PC-9 (cell line): ENCODE data around the gene NADK. TPM values are rescaled to one million over a fixed set of nuclear protein-coding genes. Genes with fewer than 3 reads are reported as not detected.

Source experiments
- BruUV-seq: library from RNA; stranded (reverse); fragments of 400-500 nt; replicated peaks from 2 replicates; lab custom pipeline; 2021; lab: Mats Ljungman, UMichigan
- CTCF ChIA-PET: fragments of 300-600 bp; sonication (Branson Sonifier 250); formaldehyde crosslinking; loops from one replicate; lab custom pipeline; 2022; ENCODE audit warnings: antibody characterized with exemption; lab: Charles Lee
- POLR2A ChIA-PET: fragments of 300-600 bp; sonication (Branson Sonifier 250); formaldehyde crosslinking; loops from one replicate; lab custom pipeline; 2022; ENCODE audit warnings: antibody characterized with exemption; ENCODE audit not compliant: unreplicated experiment; lab: Charles Lee
- DNase-seq, 2 experiments: peaks; one replicate each; pipeline versions ENCODE4 v3.0.0 to v3.0.0-alpha.2; 2015 to 2022; ENCODE audit warnings: mixed read lengths in 1 of 2
- H2AFZ ChIP-seq: fragments of 200-600 bp; sonication (generic); 2 replicates; pipeline ENCODE4 v1.8.1; 2017; ENCODE audit warnings: antibody characterized with exemption
- H3F3A ChIP-seq: fragments of 200-600 bp; sonication (generic); 2 replicates; pipeline ENCODE4 v1.8.1; 2017; ENCODE audit warnings: antibody characterized with exemption, mild to moderate bottlenecking, low read depth; ENCODE audit not compliant: insufficient read depth
- H3K27ac ChIP-seq: fragments of 200-600 bp; sonication (generic); 2 replicates; pipeline ENCODE4 v1.6.1; 2016; ENCODE audit warnings: mixed run types
- H3K27me3 ChIP-seq: fragments of 200-600 bp; sonication (generic); 2 replicates; pipeline ENCODE4 v1.6.1; 2016; ENCODE audit warnings: low read depth, mixed run types; ENCODE audit not compliant: insufficient read depth
- H3K36me3 ChIP-seq: fragments of 200-600 bp; sonication (generic); 2 replicates; pipeline ENCODE4 v1.6.1; 2016; ENCODE audit warnings: low read depth, mixed run types
- H3K4me1 ChIP-seq: fragments of 200-600 bp; sonication (generic); replicated peaks from 2 replicates; pipeline ENCODE4 v1.6.1; 2016; ENCODE audit warnings: mixed run types; ENCODE audit not compliant: insufficient read depth
- H3K4me2 ChIP-seq: fragments of 200-600 bp; sonication (generic); 2 replicates; pipeline ENCODE4 v1.6.1; 2017; ENCODE audit warnings: mixed run types
- H3K4me3 ChIP-seq: fragments of 200-600 bp; sonication (generic); 2 replicates; pipeline ENCODE4 v1.6.1; 2016; ENCODE audit warnings: mixed run types
- H3K79me2 ChIP-seq: fragments of 200-600 bp; sonication (generic); 2 replicates; pipeline ENCODE4 v1.6.1; 2017; ENCODE audit warnings: low read depth, mixed run types
- H3K9me2 ChIP-seq: fragments of 200-600 bp; sonication (generic); 2 replicates; pipeline ENCODE4 v1.8.1; 2017; ENCODE audit warnings: mild to moderate bottlenecking; ENCODE audit not compliant: insufficient read depth
- H3K9me3 ChIP-seq: fragments of 200-600 bp; sonication (generic); 2 replicates; pipeline ENCODE4 v1.8.1; 2016; ENCODE audit warnings: low read depth; ENCODE audit not compliant: insufficient read depth
- H4K20me1 ChIP-seq: fragments of 200-600 bp; sonication (generic); 2 replicates; pipeline ENCODE4 v1.8.1; 2017; ENCODE audit not compliant: insufficient read depth
- CTCF ChIP-seq: fragments of 200-600 bp; sonication (generic); conservative IDR thresholded peaks from 2 replicates; pipeline ENCODE4 v1.6.1; 2017; ENCODE audit warnings: mixed run types, antibody characterized with exemption, mild to moderate bottlenecking, moderate library complexity
- EZH2 ChIP-seq: fragments of 200-600 bp; sonication (generic); IDR thresholded peaks from 2 replicates; pipeline ENCODE4 v1.8.0; 2017; ENCODE audit warnings: antibody characterized with exemption, low read depth
- intact Hi-C: fragments of 100-400 bp; cut with micrococcal nuclease; formaldehyde crosslinking; loops from one replicate; pipeline ENCODE4 v1.10.0; 2022; ENCODE audit not compliant: unreplicated experiment
- total RNA-seq: library from RNA; stranded (reverse); gene quantifications from 2 replicates; pipeline ENCODE4 v1.2.3, GENCODE V29; 2021

NADK gene
- total RNA-seq, 1 experiment from 2014 or later: 105 TPM

- H3K79me2 ChIP-seq: no peaks in the 10 kb centered on the region
- no peaks in the 10 kb centered on the region for H3K27me3 ChIP-seq
- no peak overlapping the region for H3K4me2 ChIP-seq
- H2AFZ ChIP-seq: no peak overlapping the region
- POLR2A ChIA-PET: no interaction called here
- H3K9me3 ChIP-seq: no peaks in the 10 kb centered on the region
- TF ChIP-seq CTCF (no peak), EZH2 (no peak)
- H3K9me2 ChIP-seq: no peaks in the 10 kb centered on the region
- CTCF ChIA-PET: interaction anchor here (0.6 kb wide), 1 partner anchor 55 kb away, joined by 5 read pairs; no protein-coding TSS in a partner anchor
- peaks cover 31% of the 10 kb centered on the region for H3K4me1 ChIP-seq
- no peak overlapping the region for H3K4me3 ChIP-seq
- no peak for DNase-seq
- peaks cover 4% of the 10 kb centered on the region; the same call in 1 of the 2 replicates for H4K20me1 ChIP-seq
- no peak overlapping the region for H3K27ac ChIP-seq
- H3F3A ChIP-seq: peaks cover 65% of the 10 kb centered on the region
- H3K36me3 ChIP-seq: peaks cover 13% of the 10 kb centered on the region
- TSS peak; percentile 20 for BruUV-seq
- intact Hi-C loops: no loop called here
These were observed 7.4 kb upstream of the NADK start for GRCh38 chr1:1785666-1786065.

- Histone ChIP-seq H3K9me3 (no peaks in the 10 kb centered on the region), H3K4me3 (no peak overlapping the region), H3K27ac (no peak overlapping the region), H3K9me2 (no peaks in the 10 kb centered on the region), H4K20me1 (peaks cover 4% of the 10 kb centered on the region; the same call in 1 of the 2 replicates), H2AFZ (no peak overlapping the region), H3K4me1 (peaks cover 39% of the 10 kb centered on the region), H3F3A (peaks cover 73% of the 10 kb centered on the region), H3K79me2 (no peaks in the 10 kb centered on the region), H3K36me3 (peaks cover 13% of the 10 kb centered on the region), H3K4me2 (no peak overlapping the region), H3K27me3 (no peaks in the 10 kb centered on the region)
- ChIA-PET CTCF (interaction anchor here (0.6 kb wide), 1 partner anchor 27 kb away, joined by 4 read pairs; no protein-coding TSS in a partner anchor), POLR2A (no interaction called here)
- DNase-seq: no peak
- BruUV-seq: no TSS peak
- no peak for TF ChIP-seq EZH2
- TF ChIP-seq CTCF: no peak
- intact Hi-C loops: loop anchor here (5.0 kb wide), 2 partner anchors 107 to 122 kb away; partner anchors contain the start of gene GNB1
These were observed 6.7 kb upstream of the NADK start for GRCh38 chr1:1784933-1785332.

GRCh38 chr1:1783320-1783719, 5.0 kb upstream of the NADK start:
- intact Hi-C loops: loop anchor here (5.0 kb wide), 2 partner anchors 109 to 124 kb away; partner anchors contain the start of gene GNB1
- H3K4me2 ChIP-seq: peak overlapping the region; percentile 85
- TF ChIP-seq EZH2 (no peak), CTCF (no peak)
- DNase-seq: no peak
- H3K4me1 ChIP-seq: peaks cover 49% of the 10 kb centered on the region
- no peaks in the 10 kb centered on the region for H3K9me3 ChIP-seq
- H3K27ac ChIP-seq: peak overlapping the region; percentile 71; the same call in 1 of the 2 replicates
- no peaks in the 10 kb centered on the region for H3K79me2 ChIP-seq
- H3K36me3 ChIP-seq: peaks cover 6% of the 10 kb centered on the region
- ChIA-PET POLR2A (no interaction called here), CTCF (no interaction called here)
- H4K20me1 ChIP-seq: no peaks in the 10 kb centered on the region; the same call in 1 of the 2 replicates
- no peaks in the 10 kb centered on the region for H3K9me2 ChIP-seq
- H3K4me3 ChIP-seq: no peak overlapping the region
- H2AFZ ChIP-seq: no peak overlapping the region
- no peaks in the 10 kb centered on the region for H3K27me3 ChIP-seq
- peaks cover 80% of the 10 kb centered on the region for H3F3A ChIP-seq
- BruUV-seq: no TSS peak
